GM19035 (cell line): ENCODE data around the gene TP53BP2.
"Not testable (repeated sequence)": the region's sequence is repeated elsewhere in the genome, so short reads cannot be mapped to it uniquely, and the experiment has no call there.

ENCODE experiments used
- ATAC-seq: cut with Tn5 transposase; IDR thresholded peaks from one replicate; pipeline ENCODE4 v1.9.1; 2021; ENCODE audit not compliant: unreplicated experiment

TP53BP2 gene

GRCh38 chr1:223853275-223853674, 7.5 kb upstream of the TP53BP2 start:
- no peak for ATAC-seq

- ATAC-seq, result no peak
Measured at GRCh38 chr1:223852337-223852736, 6.6 kb upstream of the TP53BP2 start.

GRCh38 chr1:223849352-223850254, 3.9 kb upstream of the TP53BP2 start:
- no peak for ATAC-seq

GRCh38 chr1:223848536-223848935, 2.8 kb upstream of the TP53BP2 start:
- ATAC-seq, result no peak

GRCh38 chr1:223847781-223848345, 2.1 kb upstream of the TP53BP2 start:
- ATAC-seq, result no peak

- peak; percentile 36 for ATAC-seq
Measured at GRCh38 chr1:223845037-223845809, 524 bp downstream of the TP53BP2 start.

- no peak for ATAC-seq
Measured at GRCh38 chr1:223844787-223845036, 1.0 kb downstream of the TP53BP2 start.

- no peak for ATAC-seq
Measured at GRCh38 chr1:223843934-223844786, 1.6 kb downstream of the TP53BP2 start.

- ATAC-seq, result no peak
Measured at GRCh38 chr1:223842784-223843183, 3.0 kb downstream of the TP53BP2 start.

- not testable (repeated sequence) for ATAC-seq
Measured at GRCh38 chr1:223841977-223842623, 3.6 kb downstream of the TP53BP2 start.

- ATAC-seq, result no peak
Measured at GRCh38 chr1:223840254-223840653, 5.5 kb downstream of the TP53BP2 start.

- ATAC-seq, result no peak
Measured at GRCh38 chr1:223838125-223838854, 7.5 kb downstream of the TP53BP2 start.

- ATAC-seq, result no peak
Measured at GRCh38 chr1:223837687-223838086, 8.1 kb downstream of the TP53BP2 start.

GRCh38 chr1:223837206-223837605, 8.5 kb downstream of the TP53BP2 start:
- no peak for ATAC-seq

GRCh38 chr1:223836586-223836985, 9.2 kb downstream of the TP53BP2 start:
- ATAC-seq, result no peak

GRCh38 chr1:223835754-223836153, 10.0 kb downstream of the TP53BP2 start:
- no peak for ATAC-seq

- no peak for ATAC-seq
Measured at GRCh38 chr1:223834660-223835263, 11.0 kb downstream of the TP53BP2 start.

- ATAC-seq, result no peak
Measured at GRCh38 chr1:223833948-223834347, 11.8 kb downstream of the TP53BP2 start.

- ATAC-seq, result no peak
Measured at GRCh38 chr1:223832637-223832943, 13.2 kb downstream of the TP53BP2 start.
